Airway epithelial cell (primary cell): ENCODE data around the gene CHMP3. TPM values are rescaled to one million over a fixed set of nuclear protein-coding genes. Genes with fewer than 3 reads are reported as not detected.

Experiments used
- total RNA-seq: library from RNA; depleted of rRNA; stranded (reverse); fragments of >200 nt; gene quantifications from 2 replicates; pipeline ENCODE4 v1.2.3, GENCODE V29; 2015

Gene CHMP3
- 50.6 and 55.1 TPM in 2 replicates for total RNA-seq

DNA sequence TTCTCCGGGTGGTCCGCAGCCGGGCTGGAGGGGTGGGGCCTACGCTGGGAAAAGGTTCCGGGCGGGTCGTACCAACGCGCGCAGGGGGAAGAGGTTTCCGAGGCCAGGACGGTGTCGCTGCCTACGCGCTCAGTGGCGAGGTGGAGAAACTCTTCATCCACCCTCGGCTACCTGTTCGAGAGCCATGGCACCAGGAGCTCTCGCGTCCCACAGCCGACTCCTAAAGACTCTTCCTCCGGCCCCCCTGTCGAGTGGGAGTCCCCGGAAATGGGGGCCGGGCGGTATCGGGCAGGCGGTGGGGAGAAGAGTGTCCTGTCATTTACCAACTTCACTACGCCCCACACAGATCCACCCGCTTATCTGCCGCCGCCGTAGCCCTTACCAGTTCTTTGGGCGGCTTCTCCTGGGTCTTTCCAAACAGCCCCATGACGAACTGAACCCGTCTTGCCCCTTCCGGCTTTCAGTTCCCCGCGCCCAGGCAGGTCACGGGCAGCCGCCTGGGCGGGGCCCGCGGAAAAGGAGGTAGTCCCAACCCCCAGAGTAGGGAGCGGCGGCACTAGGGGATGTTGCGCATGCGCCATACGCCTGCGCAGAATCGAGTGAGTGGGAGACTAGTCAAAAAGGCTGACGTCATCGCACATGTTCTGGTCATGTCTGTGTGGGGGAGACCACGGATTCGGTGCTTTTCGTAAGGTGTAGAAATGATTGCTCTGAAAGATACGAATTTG lies at the start of gene CHMP3:
Gene CHMP3, minus strand, starts transcription at position 522 of the 728 bp plus-strand sequence. Its CDS starts 95 bp downstream, at position 427.

Other genes with a start within 250 kb of the CHMP3 start
- gene REEP1, start 225.8 kb downstream of the CHMP3 start, total RNA-seq: 0.14 TPM in 1 of 2 replicates, not detected in the other
- 12.1 and 18.0 TPM in 2 replicates for gene KDM3A, start 122.1 kb downstream of the CHMP3 start, total RNA-seq
- gene RNF103, start 60.4 kb upstream of the CHMP3 start, total RNA-seq: 9.7 and 10.2 TPM in 2 replicates
- gene RMND5A, start 156.8 kb upstream of the CHMP3 start, total RNA-seq: 19.6 and 23.0 TPM in 2 replicates
- not detected in 2 replicates for gene CD8A, start 227.5 kb upstream of the CHMP3 start, total RNA-seq